Endothelial cell of umbilical vein (primary cell): ENCODE results near the gene PEX3.

ENCODE experiments used
- CTCF ChIP-seq, 2 donors: IDR thresholded peaks; 1 replicate in 1 of 2; 2 replicates in 1 of 2; pipeline ENCODE4 v1.5.1; 2011; ENCODE audit warnings: low read length in 2 of 2, mild to moderate bottlenecking in 2 of 2, moderate library complexity in 2 of 2, control low read depth in 1 of 2, inconsistent platforms in 1 of 2, low read depth in 1 of 2; ENCODE audit not compliant: insufficient read depth in 1 of 2; ENCODE audit errors: extremely low read depth in 1 of 2
- GATA2 ChIP-seq: IDR thresholded peaks from 2 replicates; pipeline ENCODE4 v1.7.0; 2011; ENCODE audit warnings: low read depth, mild to moderate bottlenecking, moderate library complexity, mixed read lengths, low read length; ENCODE audit not compliant: insufficient read length, insufficient read depth
- POLR2A ChIP-seq: IDR thresholded peaks from 2 replicates; pipeline ENCODE4 v1.6.1; 2012; ENCODE audit warnings: low read depth, mild to moderate bottlenecking, control low read depth, low read length
- POLR2AphosphoS5 ChIP-seq: IDR thresholded peaks from 2 replicates; pipeline ENCODE4 v1.6.1; 2012; ENCODE audit warnings: low read depth, mild to moderate bottlenecking, control low read depth, low read length, moderate library complexity; ENCODE audit not compliant: insufficient read depth

GRCh38 chr6:143486752-143487151, 36.1 kb downstream of the PEX3 start:
- TF ChIP-seq GATA2 (no peak), CTCF (IDR thresholded peaks at IDR 0.05; ENCODE audit: extremely low read depth in 1 of 2, insufficient read depth in 1 of 2, low read depth in 1 of 2, low read length in 2 of 2) (no peak), POLR2AphosphoS5 (no peak), POLR2A (no peak)
